ENCODE measurements around the gene SYCN. TPM values are rescaled to one million over a fixed set of nuclear protein-coding genes. Genes with fewer than 3 reads are reported as not detected.

The SYCN gene
- total and polyA plus RNA-seq, 2 of the 8 experiments (the other 6 are each of a cell fraction or from before 2014, with no cell fraction given) = not detected

DNA sequence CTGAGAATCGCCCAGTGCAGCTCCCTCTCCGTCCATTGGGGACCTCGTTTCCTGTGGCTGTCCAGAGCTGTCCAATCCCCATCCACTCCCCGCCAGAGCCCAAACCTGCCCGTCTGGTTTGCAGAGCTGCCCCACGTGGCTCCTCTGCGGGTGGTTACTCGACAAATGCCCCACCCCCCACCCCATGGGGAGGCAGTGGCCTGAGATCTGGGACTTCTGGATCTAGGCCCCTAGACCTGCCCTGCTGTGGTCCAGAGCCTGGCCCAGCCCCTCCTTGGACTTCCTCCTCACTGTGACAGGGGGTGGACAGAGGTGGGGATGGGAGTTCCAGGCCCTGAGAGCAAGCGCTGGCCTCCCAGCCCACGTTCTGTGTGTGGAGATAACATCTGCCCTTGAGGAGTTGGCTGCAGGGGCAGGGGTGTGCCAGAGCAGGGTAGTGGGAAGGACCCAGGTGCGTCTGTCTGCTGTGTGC is 49.4 kb downstream of the SYCN start (continued):
- no peak for TF ChIP-seq CTBP2 (IDR thresholded peaks at IDR 0.05; ENCODE audit: borderline replicate concordance, insufficient read depth, insufficient read length, low read length)
- TF ChIP-seq, protein P1, sequence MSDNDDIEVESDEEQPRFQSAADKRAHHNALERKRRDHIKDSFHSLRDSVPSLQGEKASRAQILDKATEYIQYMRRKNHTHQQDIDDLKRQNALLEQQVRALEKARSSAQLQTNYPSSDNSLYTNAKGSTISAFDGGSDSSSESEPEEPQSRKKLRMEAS (IDR thresholded peaks at IDR 0.05) = peak; percentile 64

All from H1 (cell line).